NCI-H187 (cell line): ENCODE measurements around the gene CKS1B.
A peak's percentile ranks its signal among the peaks of the same experiment; 100 is the strongest.

ENCODE experiments used
- DNase-seq, 2 experiments: peaks; one replicate each; lab custom pipeline; 2025; lab: John Stamatoyannopoulos, UW

The CKS1B gene

DNA sequence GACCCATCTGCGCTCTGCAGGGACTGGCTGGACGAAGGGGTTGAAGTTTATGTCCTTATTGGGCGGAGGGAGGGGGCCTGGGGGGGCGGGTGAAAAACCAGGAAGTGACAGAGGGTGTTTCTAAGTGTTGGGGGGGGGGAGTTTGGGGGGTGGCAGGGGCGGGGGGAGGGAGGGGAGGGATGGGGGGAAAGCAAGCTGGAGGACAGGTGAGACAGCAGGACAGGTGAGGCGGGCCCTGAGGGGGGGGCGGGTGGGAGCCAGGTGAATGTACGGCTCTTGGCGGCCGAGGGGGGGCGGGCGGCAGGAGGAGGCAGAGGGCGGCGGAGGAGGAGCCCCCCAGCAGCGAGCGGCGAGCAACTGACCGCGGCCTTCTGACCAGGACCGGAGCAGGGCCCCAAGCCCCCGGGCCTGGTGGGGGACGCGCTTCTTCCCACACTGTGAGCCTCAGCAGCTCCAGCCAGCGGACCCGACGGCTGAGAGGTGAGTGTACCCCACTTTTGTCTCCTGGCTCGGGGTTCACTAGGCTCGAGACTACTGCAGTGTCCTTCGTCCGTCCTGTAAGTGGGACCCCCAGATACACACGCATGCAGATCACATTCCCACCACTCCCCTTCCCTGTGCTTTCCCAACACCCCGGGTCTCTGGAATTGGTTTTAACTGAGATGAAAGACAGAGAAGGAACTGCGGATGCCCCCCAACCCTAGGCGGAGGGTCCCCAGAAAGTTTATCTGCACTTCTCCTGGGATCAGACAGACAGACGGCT is 28.2 kb downstream of the CKS1B start, which contains the start of gene ZBTB7B:
TSS of gene ZBTB7B (plus strand) at position 339 of the 763 bp plus-strand sequence. CDS start 11,859 bp downstream, outside the sequence.
- DNase-seq: peak in 1 of 2 experiments; percentile 89

DNA sequence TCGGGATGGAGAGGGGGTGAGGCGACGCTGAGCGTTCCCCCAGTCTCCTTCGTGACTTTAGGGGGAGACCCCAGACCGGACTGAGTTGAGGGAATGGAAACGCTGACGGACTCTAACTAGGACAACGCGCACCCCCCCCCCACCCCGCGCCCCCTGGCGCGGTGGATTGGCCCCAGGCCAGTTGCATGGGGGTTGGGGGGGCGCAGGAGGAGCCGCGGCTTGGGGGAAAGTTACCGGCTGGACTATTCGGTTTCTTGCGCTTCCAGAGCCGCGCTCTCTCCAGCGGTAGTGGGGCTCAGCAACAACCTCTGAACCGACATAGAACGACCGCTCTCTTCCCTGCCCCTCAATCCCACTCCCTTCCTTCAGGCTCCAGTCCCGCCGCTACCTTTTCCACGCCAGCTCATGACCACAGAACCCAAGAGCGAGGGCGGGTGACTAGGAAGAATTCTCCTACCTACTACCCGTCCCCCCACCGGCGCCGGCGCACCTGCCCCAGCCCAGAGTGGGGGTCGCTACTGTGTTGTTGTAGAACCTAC is 28.8 kb downstream of the CKS1B start:
- DNase-seq: no peak

DNA sequence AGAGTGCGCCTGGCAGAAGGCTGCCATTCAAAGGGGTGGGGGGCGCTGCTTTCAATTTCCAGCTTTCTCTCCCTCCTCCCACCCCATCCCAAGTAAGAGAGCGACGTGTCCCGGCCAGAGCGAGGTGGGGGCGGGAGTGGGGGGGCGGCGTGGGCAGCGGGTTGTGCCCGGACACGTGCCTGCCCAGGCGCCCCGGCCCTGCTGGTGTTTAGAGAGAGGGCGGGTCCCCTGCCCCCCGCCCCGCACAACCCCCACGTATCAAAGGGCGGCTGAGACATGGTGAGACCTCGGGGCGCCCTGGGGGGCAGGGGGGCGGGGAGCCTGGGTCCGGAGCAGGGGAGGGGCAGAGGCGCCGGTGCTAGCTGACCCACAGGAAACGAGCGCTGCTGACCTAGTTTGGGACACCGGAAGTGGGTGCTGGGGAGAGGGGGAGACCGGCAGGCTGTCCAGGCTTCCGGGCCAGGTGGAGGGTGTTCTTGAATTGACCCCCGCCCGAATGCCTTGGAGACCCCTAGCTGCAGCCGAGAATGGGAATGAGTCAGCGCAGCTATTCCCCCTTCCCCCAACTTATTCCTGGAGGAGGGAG is 29.4 kb downstream of the CKS1B start:
- no peak for DNase-seq

DNA sequence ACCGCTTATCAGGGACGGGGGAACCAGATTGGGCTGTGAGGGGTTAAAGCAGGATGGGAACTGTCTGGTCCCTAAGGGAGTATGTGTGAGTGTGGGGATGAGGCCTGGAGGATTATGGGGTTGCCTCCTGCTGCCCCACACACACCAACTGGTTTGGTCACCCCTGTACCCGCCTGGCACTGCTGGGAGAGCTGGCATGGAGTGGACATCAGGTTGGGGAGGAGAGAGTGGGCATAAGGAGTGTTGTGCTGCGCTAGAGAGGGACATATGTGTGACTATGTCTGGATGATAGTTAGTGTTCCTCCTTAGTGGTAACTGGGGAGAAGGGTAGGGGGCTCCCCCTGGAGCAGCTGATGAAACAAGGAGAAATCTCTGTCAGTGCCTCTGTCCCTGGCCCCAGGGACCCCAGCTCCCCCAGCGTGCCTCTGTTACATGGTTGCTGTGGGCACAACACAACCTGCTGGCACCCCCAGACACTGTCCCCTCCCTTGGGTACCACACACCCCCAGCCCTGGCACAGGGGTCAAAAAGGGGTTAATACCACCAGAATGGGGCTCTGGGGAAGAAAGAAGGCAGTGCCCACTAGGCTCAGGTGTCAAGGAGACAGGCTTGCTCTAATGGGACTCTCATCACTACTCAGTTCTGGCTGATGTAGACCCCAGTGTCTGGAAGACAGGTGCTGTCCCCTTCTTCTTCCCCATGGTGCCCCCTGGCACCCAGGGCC is 30.0 kb downstream of the CKS1B start:
- no peak for DNase-seq

DNA sequence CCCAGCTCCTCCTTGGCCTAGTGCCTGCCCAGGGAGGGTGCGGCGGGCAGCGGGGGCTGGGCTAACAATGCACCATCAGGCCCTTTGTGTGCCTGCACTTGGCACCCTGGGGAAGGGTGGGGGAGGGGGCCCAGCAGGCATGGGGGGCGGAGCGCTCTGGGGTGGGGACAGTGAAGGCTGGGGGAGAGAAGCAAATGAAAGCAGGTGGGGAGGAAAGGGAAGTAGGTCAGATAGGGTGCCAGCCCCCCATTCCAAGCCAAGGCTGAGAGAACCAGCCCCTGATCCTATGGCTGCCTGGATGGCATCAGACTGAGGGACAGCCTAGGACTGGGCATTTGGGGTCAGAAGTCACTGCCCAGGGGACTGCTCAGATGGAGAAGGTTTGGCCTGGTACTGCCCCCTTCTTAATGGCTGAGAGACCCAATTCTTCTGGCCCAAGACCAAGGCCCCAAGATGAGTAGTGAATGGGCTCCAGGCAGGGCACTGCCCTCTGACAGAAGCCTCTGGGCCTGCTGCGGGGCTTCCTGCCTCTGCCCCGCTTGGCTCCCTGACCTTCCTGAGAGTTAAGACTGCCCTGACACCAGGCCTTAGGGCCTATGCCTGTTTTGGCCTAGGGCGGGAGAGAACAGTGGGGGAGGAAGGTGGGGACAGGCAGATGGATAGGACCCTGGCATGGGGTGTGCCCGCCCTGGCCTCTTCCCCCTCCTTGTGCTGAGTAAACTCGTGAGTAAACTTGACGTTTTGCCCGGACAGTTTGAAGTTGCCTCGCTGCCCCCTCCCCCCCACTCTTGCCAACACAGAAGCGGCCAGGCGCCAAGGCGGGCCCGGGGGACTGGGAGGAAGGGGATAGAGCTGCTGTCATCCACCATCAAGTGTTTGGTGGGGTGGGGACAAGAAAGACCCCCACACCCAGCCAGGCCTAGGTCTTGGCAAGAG is 30.9 kb downstream of the CKS1B start:
- DNase-seq: no peak

DNA sequence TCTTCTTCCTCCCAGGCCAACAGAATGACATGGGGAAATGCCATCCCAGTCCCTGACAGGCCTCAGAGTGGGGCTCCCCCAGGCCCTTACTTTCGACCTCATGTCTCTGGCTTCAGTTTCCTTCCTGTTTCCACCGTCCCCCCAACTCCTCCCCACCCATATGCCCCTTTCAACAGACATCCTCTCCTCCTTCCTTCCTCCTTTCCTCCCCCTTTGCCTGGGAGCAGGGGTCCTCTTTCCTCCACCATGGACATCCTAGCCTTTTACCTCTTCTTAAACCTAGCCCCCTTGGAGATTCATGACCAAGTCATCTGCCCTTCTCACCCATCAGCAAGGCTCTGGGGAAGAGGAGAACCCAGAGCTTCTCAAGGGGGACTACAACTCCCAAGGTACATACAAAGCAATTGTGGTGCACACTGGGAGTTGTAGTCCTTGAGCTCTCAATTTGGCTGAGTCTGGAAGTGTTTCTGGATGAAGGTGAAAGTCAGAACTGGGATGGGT is 32.2 kb downstream of the CKS1B start:
- DNase-seq: no peak

DNA sequence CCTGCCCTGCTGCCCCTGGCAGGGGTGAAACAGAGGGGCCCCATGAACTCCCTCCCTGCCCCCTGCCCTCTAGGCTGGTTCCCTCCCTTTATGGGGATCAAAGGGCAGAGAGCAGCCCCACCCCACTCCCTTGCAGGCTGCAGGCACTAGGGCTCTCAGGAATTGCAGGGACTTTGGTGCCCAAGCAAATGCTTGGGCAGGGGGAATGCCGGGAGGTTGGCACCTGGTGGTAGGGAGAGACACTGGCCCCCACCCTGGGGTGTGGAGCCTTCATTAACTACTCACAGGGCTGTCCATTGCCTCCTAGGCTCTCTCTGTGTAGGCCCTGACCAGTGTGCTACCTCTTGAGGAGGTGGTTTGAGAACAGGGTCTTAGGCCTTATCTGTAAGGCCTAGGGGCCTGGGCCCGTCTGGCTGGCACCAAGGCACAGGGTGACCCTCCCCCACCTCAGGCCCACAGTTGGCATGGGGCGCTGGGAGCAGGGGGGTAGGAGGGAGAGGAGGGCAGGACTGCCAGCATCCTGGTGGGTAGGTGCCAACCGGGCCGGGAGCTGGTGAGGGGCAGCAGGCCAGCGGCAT is 32.9 kb downstream of the CKS1B start:
- DNase-seq: no peak

DNA sequence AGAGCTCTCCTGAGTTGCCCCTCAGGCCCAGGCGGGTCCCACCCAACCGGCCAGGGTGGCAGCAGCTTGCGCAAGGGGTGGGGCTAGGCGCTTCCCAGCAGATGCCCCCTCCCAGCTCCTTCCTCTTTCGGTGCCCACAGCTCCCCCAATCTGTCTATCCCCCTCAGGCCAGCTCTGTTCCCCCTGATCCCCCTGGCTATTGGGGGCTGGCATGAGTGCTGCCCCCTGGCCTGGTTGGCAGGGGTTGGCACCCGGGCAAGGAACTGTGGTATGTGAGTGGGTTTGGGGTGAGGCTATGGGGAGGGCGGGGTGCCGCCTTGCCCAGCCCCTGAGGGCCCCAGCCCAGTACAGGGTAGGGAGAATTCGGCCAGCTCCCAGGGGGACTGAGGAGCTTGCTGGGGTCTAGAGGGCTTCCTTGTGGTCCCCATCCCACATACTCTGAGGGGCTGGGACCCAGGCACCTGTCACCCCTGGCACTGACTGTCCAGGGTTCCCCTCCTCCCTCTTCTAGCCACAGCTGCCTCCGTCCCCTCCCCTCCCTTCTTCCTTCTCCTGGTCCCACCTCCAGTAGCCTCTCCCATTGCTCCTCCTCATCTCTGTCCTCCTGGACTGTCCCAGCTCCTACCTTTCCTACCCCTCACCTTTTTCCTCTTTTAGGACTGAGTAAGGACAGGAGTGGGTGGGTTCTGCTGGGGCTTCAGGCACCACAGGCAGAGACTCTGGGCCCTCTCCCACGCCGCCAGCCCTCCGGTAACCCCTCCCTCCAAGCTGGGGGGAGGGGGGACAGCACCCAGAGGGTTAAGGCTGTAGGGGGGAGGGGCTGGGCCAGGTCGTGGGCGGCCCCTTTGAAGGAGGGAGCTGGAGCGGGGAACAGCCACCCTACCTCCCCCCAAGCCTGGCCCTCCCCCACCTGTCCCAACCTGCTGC is 33.8 kb downstream of the CKS1B start:
- no peak for DNase-seq

DNA sequence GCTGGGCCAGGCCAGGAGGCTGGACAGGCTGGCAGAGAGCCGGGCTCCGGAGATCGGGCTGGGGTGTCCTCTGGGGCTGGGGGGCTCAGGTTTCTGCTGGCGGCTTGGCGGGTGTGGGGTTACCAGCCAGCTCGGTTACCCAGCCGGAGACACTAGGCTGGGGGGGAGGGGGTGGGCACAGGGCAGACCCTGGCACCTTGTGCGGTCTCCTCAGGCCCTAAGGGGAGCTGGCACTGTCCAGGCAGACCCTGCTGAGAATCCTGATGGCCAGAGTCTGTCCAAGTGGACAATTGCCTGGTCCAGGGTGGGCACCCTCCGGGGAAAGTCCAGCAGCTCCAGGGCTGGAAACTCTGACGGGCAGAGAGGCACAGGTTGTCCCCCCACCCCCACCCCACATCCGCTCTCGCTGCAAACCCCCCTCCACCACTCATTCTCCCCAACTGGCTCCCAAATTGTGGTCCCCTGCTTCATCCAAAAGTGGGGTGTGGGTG is 34.8 kb downstream of the CKS1B start:
- no peak for DNase-seq

DNA sequence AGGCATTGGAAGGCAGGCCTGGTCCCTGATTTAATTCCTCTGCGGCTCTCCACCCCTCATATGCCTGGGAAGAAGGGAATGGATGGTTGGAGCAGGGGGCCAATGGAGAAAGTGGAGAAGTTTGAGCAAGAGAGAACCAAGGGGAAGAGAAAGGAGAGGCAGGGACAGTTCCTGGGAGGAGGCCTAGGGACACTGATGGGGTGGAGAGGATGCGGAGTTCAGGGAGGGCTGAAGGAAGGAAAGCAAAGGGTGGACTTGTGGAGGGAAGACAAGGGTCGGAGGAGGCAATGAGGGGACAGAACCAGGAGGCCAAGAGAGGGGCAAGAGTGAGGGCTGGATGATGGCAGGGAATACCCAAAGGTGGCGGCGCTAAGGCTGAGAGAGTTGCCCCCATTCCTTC is 35.3 kb downstream of the CKS1B start:
- DNase-seq: no peak

DNA sequence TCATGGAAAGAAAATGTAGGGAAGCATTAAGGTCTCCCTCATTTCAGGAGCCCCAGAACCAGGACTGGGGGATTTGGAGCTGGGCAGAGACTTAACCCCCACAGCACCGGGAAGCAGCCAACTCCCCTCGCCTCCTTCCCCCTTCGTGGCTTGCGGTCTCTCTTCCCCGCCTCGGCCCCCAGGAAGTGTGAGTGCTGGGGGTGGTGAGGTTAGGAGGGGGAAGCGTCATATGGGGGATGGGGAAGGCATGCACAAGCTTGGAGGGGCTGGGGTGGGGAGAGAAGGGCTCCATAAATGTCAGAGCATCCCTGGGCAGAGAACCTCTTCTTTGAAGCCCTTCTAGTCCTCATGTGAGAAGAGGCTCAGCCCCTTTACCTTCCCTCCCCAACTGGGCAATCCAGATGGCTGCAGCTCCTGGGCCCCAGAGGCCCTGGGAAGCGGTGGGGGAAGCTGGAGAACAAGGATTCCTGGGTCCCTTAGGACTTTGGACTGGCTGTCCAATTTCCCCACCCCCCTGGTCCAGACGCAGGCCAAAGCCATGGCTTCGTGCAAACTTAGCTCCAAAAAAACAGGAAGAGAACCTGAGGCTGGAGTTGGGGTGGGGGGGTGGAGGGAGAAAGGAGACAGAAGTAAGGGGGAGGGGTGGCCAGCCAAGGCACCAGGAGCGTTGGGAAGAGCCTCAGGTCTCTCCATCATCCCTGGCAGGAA is 35.9 kb downstream of the CKS1B start:
- no peak for DNase-seq

DNA sequence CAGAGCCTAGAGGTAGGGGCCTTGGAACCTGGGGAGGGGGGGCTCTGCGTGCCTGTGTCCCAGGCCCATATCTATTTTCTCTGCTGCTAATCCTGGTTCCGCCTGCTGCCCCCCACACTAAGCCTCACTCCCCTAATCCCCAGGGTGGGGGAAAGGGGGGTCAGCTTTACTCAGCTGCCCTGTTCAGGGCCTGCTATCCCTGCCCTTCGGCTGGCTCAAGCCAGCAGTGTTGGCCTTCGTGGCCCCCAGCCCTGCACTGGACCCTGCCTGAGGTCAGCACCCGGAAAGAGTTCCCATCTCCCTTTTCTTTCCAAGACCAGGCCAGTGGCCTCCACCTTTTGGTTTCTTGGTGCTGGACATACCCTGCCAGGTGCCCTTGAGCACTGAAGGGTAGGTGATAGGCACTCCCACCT is 36.5 kb downstream of the CKS1B start:
- no peak for DNase-seq

DNA sequence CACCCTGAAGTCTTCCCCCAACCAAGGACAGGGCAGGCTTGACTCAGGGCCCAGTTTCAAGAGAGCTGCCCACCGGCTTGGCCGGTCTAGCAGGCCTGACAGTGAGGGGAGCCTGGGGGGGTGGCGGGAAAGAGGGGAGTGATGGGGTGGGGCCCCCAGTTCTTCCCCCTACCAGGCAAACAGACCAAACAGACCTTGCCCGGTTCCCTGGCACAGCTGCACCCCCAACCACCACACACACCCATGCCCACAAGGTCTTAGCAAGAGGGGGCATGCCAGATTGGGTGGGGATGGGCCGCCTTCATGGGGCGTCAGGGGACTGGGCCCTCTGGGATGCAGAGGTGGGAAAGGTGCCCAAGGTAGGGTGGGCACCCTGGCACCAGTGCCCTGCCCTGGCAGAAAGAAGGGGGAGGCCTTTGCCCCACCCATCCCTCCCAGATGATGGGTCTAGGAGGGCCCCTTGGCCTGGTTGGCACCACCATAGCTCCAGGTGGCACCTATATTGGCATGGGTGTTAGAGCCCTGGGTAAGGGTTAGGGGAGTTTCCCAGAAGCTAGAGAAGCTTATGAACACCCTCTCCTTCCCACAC is 37.0 kb downstream of the CKS1B start:
- no peak for DNase-seq

DNA sequence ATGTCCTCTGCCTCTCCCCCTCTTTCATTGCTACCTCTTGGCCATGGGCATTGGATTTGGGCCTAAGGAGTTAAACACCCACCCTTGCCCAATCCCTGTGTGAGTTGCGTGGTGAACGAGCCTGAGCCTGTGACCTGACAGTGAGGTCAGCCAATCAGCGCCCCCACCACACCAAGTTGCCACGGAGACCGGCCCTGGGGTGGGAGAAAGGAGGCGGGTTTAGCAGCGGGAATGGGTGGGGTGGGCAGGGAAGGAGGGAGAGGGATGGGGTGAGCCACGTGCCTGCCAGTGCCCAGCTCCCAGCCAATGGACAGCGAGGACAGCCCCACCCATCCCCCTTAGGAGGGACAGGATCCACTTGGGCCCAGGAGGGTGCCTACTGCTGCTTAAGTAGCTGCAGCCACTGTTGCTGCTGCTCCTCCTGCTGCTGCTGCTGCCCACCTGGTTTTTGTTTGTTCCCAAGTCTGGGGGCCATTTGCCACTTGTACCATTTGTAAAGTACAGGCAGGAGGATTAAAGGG is 37.6 kb downstream of the CKS1B start:
- DNase-seq: peak; percentile 90 to 96

DNA sequence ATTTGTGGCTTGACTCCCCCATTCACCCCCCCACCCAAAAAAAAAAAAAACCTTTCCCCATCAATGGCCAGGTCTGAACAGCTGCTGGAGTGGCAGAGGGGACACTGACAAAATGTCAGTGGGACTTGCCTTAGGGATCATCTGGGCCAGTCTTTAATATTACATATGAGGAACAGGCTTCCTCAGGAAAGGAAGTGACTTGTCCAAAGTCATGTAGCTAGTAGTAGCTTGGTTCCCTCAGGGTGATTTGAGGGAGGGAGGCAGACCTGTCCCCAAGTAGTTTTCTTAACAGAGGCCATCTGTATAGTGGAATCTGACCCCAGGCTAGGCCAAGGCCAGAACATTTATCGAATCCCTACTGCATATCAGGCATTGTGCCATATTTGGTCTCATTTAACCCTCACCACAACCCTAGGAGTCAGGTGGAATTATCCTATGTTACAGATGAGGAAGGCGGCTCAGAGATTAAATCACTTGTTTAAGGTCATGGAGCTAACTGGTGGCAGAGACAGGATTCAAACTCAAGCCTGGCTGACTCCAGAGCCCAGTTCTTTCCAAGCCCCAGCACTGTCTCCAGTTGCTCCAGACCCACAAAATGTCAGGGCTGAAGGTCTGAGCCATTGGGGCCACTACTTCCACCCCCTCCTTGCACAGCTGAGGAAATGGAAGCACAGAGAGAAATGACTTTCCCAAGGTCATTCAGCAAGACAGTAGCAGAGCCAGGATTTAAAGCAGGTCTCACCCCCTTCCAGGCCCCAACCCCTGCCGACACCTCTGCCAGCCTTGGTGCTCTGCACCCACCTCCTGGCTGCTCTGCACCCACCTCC is 38.5 kb downstream of the CKS1B start:
- DNase-seq: no peak

DNA sequence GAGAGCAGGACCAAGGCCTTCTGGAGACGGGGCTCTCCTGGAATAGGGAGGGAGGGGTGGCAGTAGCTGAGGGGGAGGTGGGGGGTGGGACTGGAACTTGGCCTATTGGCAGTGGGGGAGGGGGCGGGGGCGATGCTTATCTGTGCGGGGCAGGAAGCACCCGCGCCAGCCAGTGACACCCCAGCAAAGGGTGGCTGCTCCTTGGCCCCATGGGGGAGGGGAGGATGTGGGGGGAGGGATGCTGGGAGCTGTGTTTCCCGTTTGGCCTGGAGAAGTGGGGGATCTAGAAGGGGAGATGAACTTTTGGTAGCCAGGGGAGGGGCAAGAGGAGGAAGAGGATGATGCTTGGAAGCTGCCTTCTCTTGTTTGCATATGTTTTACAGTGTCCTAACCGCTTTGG is 39.2 kb downstream of the CKS1B start:
- DNase-seq: no peak

DNA sequence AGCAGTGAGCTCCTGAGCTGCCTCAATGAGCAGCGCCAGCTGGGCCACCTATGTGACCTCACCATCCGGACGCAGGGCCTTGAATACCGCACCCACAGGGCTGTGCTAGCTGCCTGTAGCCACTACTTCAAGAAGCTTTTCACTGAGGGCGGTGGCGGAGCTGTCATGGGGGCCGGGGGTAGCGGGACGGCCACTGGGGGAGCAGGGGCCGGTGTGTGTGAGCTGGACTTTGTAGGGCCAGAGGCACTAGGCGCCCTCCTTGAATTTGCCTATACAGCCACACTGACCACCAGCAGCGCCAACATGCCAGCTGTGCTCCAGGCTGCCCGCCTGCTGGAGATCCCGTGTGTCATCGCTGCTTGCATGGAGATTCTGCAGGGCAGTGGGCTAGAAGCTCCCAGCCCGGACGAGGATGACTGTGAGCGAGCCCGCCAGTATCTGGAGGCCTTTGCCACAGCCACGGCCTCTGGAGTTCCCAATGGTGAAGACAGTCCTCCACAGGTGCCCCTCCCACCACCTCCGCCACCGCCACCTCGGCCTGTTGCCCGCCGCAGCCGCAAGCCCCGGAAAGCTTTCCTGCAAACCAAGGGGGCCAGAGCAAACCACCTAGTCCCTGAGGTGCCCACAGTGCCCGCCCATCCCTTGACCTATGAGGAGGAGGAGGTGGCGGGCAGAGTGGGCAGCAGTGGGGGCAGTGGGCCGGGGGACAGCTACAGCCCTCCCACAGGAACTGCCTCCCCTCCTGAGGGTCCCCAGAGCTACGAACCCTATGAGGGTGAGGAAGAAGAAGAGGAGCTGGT is 40.4 kb downstream of the CKS1B start:
- no peak for DNase-seq
